Cardiac fibroblast (primary cell): ENCODE measurements around the gene COTL1.
"Not testable (repeated sequence)": the region's sequence is repeated elsewhere in the genome, so short reads cannot be mapped to it uniquely, and the experiment has no call there.

Experiments
- DNase-seq, 2 donors: peaks; one replicate each; pipeline versions ENCODE4 v3.0.0 to v3.0.0-alpha.2; 2010; ENCODE audit warnings: low read depth in 2 of 2
- H3K4me3 ChIP-seq, 2 donors: replicated peaks in 1 of 2; 1 replicate in 1 of 2; 2 replicates in 1 of 2; pipeline ENCODE4 v1.5.1; 2011; ENCODE audit warnings: low read depth in 2 of 2, low read length in 2 of 2, mild to moderate bottlenecking in 2 of 2, moderate library complexity in 1 of 2
- CTCF ChIP-seq: IDR thresholded peaks from one replicate; pipeline ENCODE4 v1.5.1; 2011; ENCODE audit warnings: low read depth, mild to moderate bottlenecking, low read length, inconsistent platforms

COTL1 gene

GRCh38 chr16:84529607-84530006 lies 88.3 kb downstream of the COTL1 start:
- H3K4me3 ChIP-seq, result no peak overlapping the region
- TF ChIP-seq CTCF, result no peak
- DNase-seq, result no peak

- no peak for DNase-seq
- TF ChIP-seq CTCF, result no peak
- no peak overlapping the region for H3K4me3 ChIP-seq
These were observed 89.6 kb downstream of the COTL1 start for GRCh38 chr16:84528322-84528721.

GRCh38 chr16:84527532-84528269 lies 90.2 kb downstream of the COTL1 start:
- DNase-seq, result peak in 1 of 2 donors; percentile 55
- no peak overlapping the region for H3K4me3 ChIP-seq

GRCh38 chr16:84526794-84527531 lies 90.9 kb downstream of the COTL1 start:
- no peak for TF ChIP-seq CTCF
- DNase-seq, result peak; percentile 38 to 49
- H3K4me3 ChIP-seq, result no peak overlapping the region

More at GRCh38 chr16:84527532-84528269, 90.2 kb downstream of the COTL1 start:
- no peak for TF ChIP-seq CTCF

- not testable (repeated sequence) for DNase-seq
These were observed 92.8 kb downstream of the COTL1 start for GRCh38 chr16:84524941-84525581.

GRCh38 chr16:84524346-84524920 lies 93.4 kb downstream of the COTL1 start:
- DNase-seq, result no peak
- no peak for TF ChIP-seq CTCF
- H3K4me3 ChIP-seq, result no peak overlapping the region

More at GRCh38 chr16:84524941-84525581, 92.8 kb downstream of the COTL1 start:
- not testable (repeated sequence) for H3K4me3 ChIP-seq

- no peak for DNase-seq
- no peak overlapping the region for H3K4me3 ChIP-seq
- no peak for TF ChIP-seq CTCF
These were observed 96.4 kb downstream of the COTL1 start for GRCh38 chr16:84521497-84521770.
